LNCaP clone FGC (cell line): Measurements from ENCODE around the gene ZNF432.

Source experiments
- DNase-seq: peaks from one replicate; pipeline ENCODE4 v3.0.0-alpha.2; 2011; ENCODE audit warnings: low read depth
- H3K4me3 ChIP-seq: 2 replicates; pipeline ENCODE4 v1.5.1; 2011; ENCODE audit warnings: mild to moderate bottlenecking, low read depth, low read length, control low read depth
- CTCF ChIP-seq: IDR thresholded peaks from 2 replicates; pipeline ENCODE4 v1.5.1; 2012; ENCODE audit warnings: mild to moderate bottlenecking; ENCODE audit not compliant: control insufficient read depth, insufficient read depth; ENCODE audit errors: extremely low read depth

The ZNF432 gene

GRCh38 chr19:52007451-52007805 lies 41.2 kb downstream of the ZNF432 start:
- peak overlapping the region; percentile 89 for H3K4me3 ChIP-seq
- no peak for DNase-seq
- no peak for TF ChIP-seq CTCF

- TF ChIP-seq CTCF = no peak
- no peak for DNase-seq
- no peak overlapping the region for H3K4me3 ChIP-seq
Measured at GRCh38 chr19:51994048-51994644, 54.5 kb downstream of the ZNF432 start.

- TF ChIP-seq CTCF = no peak
- DNase-seq = no peak
- H3K4me3 ChIP-seq = no peak overlapping the region
Measured at GRCh38 chr19:51993422-51993821, 55.2 kb downstream of the ZNF432 start.

GRCh38 chr19:51986309-51987291 lies 62.0 kb downstream of the ZNF432 start, which contains the start of gene ZNF350:
ZNF350 (minus strand) TSS chr19:51986840; CDS start chr19:51974360, 12,480 bp downstream.
- peak within 1 kb of the TSS; percentile 100 for H3K4me3 ChIP-seq
- peak; percentile 96 for DNase-seq

GRCh38 chr19:51983361-51983760 lies 65.3 kb downstream of the ZNF432 start:
- TF ChIP-seq CTCF = no peak
- peak; percentile 71 for DNase-seq
- H3K4me3 ChIP-seq = peak overlapping the region; percentile 32

More at GRCh38 chr19:51986309-51987291, 62.0 kb downstream of the ZNF432 start, which contains the start of gene ZNF350:
- no peak for TF ChIP-seq CTCF
